Fibroblast of pulmonary artery (primary cell): ENCODE results near the gene NIFK.
"Not testable (repeated sequence)": the region's sequence is repeated elsewhere in the genome, so short reads cannot be mapped to it uniquely, and the experiment has no call there.

Source experiments
- DNase-seq: peaks from one replicate; pipeline ENCODE4 v3.0.0-alpha.2; 2010; ENCODE audit warnings: low read depth
- H3K4me3 ChIP-seq: replicated peaks from 2 replicates; pipeline ENCODE4 v1.5.1; 2011; ENCODE audit warnings: low read depth, mild to moderate bottlenecking, control low read depth, low read length, moderate library complexity
- CTCF ChIP-seq: IDR thresholded peaks from 2 replicates; pipeline ENCODE4 v1.5.1; 2011; ENCODE audit warnings: mild to moderate bottlenecking, control low read depth, low read length, inconsistent platforms; ENCODE audit errors: missing control alignments

NIFK gene

GRCh38 chr2:121705390-121705789 is 31.3 kb downstream of the NIFK start:
- TF ChIP-seq CTCF, result no peak
- DNase-seq, result no peak
- no peak overlapping the region for H3K4me3 ChIP-seq

- DNase-seq, result not testable (repeated sequence)
Observed at GRCh38 chr2:121701761-121702160, 34.9 kb downstream of the NIFK start.

GRCh38 chr2:121699421-121700333 is 37.0 kb downstream of the NIFK start:
- no peak overlapping the region for H3K4me3 ChIP-seq
- no peak for TF ChIP-seq CTCF

More at GRCh38 chr2:121701761-121702160, 34.9 kb downstream of the NIFK start:
- H3K4me3 ChIP-seq, result not testable (repeated sequence)

GRCh38 chr2:121698318-121698930 is 38.3 kb downstream of the NIFK start:
- no peak for TF ChIP-seq CTCF
- no peak for DNase-seq
- no peak overlapping the region for H3K4me3 ChIP-seq

More at GRCh38 chr2:121699421-121700333, 37.0 kb downstream of the NIFK start:
- DNase-seq, result peak; percentile 69

GRCh38 chr2:121697108-121697631 is 39.5 kb downstream of the NIFK start:
- no peak for TF ChIP-seq CTCF
- no peak overlapping the region for H3K4me3 ChIP-seq
- DNase-seq, result no peak

GRCh38 chr2:121696410-121696930 is 40.2 kb downstream of the NIFK start:
- no peak overlapping the region for H3K4me3 ChIP-seq
- DNase-seq, result no peak
- no peak for TF ChIP-seq CTCF

GRCh38 chr2:121695171-121695451 is 41.6 kb downstream of the NIFK start:
- no peak for TF ChIP-seq CTCF
- no peak overlapping the region for H3K4me3 ChIP-seq
- no peak for DNase-seq
